HG03439 (cell line): Measurements from ENCODE around the gene ERC1.
"Not testable (repeated sequence)": the region's sequence is repeated elsewhere in the genome, so short reads cannot be mapped to it uniquely, and the experiment has no call there.

Experiments
- ATAC-seq: cut with Tn5 transposase; IDR thresholded peaks from one replicate; pipeline ENCODE4 v1.9.1; 2021; ENCODE audit warnings: mild to moderate bottlenecking, moderate library complexity; ENCODE audit not compliant: unreplicated experiment

The ERC1 gene

DNA sequence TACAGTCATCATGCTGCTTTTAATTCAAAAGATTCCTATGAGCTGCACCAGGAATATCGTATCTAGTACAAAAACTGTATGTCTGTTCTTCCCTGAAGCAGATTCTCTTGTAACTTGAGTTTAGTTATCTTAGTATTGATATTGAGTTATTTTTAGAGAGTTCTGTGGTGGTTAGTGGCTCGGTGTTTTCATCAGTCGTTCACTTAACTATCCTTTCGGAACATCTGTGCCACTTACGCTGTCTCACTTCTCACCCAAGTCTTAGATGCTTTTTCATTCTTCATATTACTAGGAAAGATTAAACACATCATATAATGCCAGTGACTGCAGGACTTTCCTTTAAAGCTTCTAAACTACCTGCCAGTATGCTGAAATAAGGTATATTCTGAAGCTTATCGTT, 352.4 kb downstream of the ERC1 start:
- no peak for ATAC-seq

DNA sequence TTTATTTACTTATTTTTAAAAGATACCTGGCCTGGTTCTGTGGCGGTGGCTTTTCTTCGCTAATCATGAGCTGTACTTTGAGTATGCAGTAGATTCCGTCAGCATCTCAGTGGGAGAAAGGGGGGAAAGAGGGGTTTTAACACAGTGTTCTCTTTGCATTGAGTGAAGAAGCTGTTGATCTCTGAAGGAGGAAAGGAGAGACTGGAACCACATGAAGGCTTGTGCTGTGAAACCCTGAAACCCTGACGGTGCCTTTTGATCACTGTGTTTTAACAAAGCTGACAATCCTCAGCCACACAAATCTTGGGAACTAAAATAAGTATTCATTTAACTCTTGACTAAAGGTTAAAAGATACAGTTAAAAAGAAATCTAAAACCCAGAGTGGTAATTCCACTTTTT, 353.2 kb downstream of the ERC1 start:
- no peak for ATAC-seq

DNA sequence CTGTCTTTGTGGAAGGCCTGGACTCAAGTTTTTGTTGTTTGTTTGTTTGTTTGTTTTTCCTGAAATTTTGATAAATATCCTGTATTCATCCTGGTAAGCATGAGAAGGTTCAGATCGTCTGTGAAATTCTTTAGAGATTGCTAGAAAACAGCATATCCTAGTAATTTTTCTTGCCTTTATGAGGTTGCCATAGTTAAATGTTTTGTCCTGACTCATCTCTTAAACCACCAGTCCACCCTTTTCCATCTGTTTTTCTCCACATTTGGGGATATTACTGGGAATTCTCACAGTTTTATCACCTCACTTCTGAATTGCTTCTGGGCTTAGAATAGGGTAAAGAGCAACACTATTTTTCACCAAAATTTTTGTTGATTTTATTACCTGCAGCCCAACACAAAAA, 355.1 kb downstream of the ERC1 start:
- no peak for ATAC-seq

DNA sequence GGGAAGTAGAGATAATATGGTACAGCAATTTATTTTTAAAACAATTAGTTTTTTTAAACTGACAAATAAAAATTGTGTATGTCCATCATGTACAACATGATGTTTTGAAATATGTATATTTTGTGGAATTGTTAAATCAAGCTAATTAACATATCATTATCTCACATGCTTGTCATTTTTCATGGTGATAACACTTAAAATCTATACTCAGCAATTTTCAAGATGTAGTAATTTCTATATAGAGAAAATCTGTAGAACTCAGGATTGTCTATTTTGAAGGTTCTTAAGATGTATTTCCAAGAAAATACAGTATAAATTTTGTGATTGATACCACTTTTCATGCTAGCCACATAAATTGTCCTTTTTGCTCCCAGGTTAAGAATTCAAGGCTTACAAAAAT, 356.3 kb downstream of the ERC1 start:
- ATAC-seq, result no peak

DNA sequence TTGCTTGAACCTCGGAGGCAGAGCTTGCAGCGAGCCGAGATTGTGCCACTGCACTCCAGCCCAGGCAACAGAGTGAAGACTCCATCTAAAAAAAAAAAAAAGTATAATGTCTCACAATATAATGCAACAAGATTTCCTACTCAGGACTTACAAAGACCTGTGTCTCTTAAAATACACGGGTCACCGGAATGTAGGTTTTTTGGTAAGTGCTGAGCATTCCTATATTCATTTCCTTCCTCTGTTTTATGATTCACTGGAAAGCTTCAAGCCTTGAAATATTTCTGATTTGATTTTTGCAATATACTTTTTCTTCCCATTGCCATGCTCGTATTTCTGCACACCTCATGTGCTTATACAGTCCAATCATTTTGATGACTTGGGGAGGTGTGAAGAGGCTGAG, 357.6 kb downstream of the ERC1 start:
- ATAC-seq, result no peak

GRCh38 chr12:1350055-1350933, 359.3 kb downstream of the ERC1 start:
- no peak for ATAC-seq

GRCh38 chr12:1350934-1351240, 359.9 kb downstream of the ERC1 start:
- no peak for ATAC-seq

DNA sequence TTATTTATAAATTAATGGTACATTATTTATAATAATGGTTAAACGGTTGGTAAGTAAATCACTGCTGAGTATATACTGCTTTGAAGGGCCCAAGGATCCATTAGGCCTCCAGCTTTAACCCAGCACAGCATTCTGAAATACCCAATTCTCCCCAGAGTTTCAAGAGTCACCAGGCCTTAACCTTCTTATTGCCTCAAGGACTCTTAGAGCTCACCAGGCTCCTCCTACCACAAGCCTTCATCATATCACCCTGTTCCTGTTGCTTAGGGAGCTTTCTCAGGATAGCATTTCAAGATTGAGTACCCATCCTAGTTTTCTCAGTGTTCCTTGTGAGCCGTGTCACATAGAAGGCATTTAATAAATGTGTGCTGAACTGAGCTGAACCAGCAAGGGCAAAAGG, 360.9 kb downstream of the ERC1 start:
- ATAC-seq, result no peak

- no peak for ATAC-seq
Observed at GRCh38 chr12:1353451-1353850, 362.4 kb downstream of the ERC1 start.

DNA sequence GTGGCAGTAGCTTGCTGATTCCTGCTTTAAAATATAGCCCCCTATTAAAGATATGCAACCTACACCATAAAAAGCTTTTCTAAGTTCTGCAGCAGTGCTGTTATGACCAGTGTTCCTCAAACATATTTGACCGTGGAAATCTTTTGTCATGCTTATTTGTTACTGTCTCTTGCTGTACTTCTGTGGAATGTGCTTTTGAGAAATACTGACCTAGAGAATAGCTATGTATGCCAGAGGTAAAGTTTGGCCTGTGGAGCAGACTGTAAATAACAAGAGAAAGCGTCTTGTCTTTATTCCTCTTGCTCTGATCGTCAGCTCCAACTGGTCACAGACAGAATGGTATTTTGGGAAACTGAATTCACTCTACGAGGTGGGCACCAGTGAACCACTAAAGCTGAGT, 364.4 kb downstream of the ERC1 start:
- no peak for ATAC-seq

DNA sequence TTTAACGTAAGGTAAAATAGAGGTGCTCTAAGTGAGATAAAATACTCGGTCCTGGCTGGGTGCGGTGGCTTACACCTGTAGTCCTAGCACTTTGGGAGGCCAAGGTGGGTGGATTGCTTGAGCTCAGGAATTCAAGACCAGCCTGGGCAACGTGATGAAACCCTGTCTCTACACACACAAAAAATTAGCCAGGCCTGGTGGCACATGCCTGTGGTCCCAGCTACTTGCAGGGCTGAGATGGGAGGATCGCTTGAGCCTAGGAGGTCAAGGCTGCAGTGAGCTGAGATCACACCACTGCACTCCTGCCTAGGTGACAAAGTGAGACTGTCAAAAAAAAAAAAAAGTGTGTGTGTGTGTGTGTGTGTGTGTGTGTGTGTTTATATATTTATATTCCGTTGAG, 364.8 kb downstream of the ERC1 start:
- ATAC-seq, result not testable (repeated sequence)

DNA sequence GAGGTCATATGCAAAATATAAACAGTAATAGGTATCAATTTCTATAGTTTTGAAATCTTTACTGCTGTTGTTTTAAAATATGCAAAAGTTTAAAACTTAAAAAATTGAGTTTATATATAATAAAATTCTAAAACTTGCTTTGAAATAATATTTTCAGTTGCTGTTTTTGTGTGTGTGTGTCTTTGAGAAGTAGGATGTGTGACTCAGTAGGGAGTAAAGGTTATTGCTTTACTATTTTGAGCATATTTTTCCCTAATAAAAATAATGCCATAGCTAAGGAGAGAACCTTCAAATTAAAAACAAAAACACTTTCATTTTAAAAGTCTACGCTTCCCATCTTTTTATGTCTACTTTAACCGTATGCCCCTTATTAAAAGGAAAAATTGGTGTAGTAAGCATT, 365.3 kb downstream of the ERC1 start:
- no peak for ATAC-seq

DNA sequence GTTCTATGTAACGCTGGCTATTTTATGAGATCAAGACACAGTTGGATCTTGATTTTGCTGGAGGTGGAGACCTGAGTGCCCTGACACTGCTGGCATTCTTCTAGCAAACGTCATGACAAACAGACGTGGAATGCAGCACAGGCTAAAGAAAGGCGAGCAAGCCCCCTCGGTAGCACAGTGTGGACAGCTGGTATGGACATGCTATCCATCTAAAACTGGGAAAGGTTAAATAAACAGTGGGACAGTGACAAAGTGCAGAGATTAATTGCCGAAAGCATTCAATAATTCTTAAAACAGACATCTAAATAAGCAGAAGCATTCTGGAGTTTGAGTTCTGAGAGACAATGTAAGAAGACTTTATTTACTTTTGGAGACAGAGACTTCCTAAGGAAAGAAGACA, 366.1 kb downstream of the ERC1 start:
- no peak for ATAC-seq

GRCh38 chr12:1357711-1358110, 366.7 kb downstream of the ERC1 start:
- no peak for ATAC-seq

DNA sequence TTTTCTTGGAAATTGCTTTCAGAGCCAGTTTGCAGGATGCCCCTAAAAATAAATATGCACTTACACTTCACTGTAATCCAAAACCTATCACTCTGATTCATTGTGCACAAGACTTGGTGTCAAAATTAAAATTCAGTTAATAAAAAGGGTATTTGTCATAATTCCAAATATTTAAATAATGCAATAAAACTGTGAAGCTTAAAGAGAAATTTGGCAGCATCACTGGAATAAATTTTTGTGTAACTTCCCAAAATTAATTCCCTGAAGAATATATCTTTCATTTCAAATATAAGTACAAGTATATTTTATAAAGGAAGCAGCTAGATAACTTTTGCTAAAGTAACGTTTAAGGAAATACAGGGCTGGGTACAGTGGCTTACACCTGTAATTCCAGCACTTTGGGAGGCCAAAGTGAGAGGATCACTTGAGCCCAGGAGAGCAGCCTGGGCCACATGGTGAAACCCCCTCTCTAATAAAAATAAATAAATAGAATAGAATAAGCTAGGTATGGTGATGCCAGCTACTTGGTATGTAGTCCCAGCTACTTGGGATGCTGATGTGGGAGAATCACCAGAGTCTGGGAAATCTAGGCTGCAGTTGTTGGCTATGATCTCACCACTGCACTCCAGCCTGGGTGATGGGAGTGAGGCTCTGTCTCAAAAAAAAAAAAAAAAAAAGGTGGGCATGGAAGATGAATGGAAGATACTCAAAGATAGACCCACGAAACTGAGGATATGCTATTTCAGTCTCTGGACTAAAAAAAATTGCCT, 369.6 kb downstream of the ERC1 start:
- no peak for ATAC-seq

GRCh38 chr12:1362143-1362662, 371.2 kb downstream of the ERC1 start:
- ATAC-seq, result no peak

DNA sequence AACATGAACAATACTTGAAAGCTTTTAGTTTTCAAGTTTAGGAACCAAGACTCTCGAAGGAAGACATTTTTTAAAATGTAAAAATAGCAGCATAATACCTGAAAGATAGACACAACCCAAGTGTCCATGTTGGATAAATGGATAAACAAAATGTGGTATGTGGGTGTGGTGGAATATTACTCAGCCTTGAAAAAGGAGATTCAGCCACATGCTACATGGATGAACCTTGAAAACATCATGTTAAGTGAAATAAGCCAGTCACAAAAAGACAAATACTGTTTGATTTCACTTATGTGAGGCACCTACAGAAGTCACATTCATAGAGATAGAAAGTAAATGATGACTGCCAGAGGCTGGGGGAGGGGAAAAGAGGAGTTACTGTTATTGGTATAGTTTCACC, 374.7 kb downstream of the ERC1 start:
- ATAC-seq, result no peak

DNA sequence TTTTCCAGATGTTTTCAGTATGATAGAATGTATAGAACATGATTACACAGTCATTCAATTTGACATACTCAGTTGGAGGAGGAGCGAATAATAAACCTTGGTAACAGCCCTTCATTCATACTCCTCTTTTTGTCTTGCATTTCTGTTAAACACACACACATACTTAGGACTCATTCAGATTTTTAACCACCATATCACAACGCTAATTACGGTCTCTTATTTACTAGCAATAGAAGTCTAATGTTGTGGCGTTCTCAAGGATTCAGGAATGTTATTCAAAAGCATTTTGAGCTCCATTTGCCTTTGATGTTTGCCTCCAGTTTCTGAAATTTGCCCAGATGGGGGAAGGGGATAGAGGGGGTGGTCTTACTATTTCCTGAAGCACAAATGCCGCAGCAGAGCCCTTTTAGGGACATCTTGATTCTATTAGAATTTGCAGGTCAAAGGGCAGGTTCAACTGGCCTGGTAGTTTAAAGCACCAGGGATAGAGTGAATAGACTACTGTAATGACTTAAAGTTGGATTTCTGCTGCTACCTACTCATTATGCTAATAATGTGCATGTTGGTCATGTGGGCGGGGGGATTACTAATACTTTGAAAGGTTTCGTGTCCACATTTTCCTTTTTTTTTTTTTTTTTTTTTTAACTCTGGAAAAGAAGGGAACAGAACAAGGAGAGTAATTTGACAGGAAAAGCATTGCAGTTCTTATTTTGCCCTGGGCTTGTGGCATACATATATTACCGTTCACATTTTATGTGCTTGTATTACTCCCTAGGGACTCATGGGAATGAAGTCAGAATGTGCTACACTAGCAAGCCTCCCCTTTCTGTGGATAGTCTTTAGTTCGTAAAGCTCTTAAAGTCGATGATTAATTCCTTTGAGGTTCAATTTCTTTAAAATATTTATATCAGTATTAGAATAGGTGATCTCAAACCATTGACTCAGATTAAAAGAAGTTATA, 376.6 kb downstream of the ERC1 start:
- ATAC-seq, result no peak

DNA sequence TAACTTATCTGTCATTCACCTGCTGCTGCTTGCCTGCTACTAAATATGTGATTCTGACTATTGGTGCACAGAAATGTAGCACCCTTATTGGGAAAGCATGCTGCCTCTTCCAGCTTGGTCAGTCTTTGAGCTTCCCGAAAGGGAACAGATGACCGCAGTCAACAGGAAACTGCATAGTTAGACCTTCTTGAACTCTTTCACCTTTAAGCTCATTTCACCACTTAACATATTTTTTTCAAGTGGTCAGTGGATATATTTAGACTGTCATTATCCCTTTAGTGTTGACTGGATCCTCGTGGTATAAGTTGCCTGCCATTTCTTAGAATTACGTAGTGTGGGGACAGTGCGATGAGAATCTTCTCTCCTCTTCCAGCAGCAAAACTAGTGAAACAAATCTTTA, 378.4 kb downstream of the ERC1 start:
- no peak for ATAC-seq

DNA sequence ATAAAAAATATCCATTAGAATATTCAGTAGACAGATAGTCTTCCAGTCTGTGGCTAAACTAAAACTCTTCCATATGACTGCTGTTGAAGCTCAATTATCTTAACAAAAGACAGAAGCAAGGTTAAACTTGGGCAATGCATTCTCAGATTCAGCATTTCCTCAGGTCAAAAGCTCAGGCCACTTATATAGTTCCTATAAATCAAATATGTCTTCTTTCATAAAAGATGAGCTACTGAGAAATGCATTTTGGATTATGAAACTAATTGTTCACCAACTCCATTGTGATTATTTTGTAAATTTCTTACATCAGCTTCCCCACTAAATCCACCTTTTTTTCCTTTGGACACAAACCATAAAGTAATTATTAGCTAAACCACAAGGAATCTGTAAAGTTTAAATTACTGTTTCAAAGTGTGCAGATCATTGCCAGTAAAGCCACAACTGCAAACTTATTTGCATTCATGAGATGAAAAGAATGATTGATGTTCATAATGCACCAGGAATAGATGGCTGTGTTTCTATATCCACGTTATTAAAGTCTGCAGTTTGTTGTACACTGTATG, 379.0 kb downstream of the ERC1 start:
- ATAC-seq, result no peak
